GM23338 (cell line): ENCODE data around the gene AGER. TPM values are rescaled to one million over a fixed set of nuclear protein-coding genes. Genes with fewer than 3 reads are reported as not detected.

ENCODE experiments used
- ATAC-seq: fragments of 200-7000 bp; cut with Tn5 transposase; 3 replicates; pipeline ENCODE4 v1.9.1; 2020
- DNase-seq: peaks from one replicate; pipeline ENCODE4 v3.0.0-alpha.2; 2015; ENCODE audit warnings: low spot score
- H2AFZ ChIP-seq: fragments of 200-600 bp; sonication (generic); 2 replicates; pipeline ENCODE4 v1.8.0; 2016; ENCODE audit warnings: antibody characterized with exemption, mild to moderate bottlenecking, moderate library complexity
- H3F3A ChIP-seq: fragments of 200-600 bp; sonication (generic); replicated peaks from 2 replicates; pipeline ENCODE4 v1.8.0; 2017; ENCODE audit warnings: antibody characterized with exemption, mixed run types, low read depth
- H3K27ac ChIP-seq: fragments of 200-600 bp; sonication (generic); 2 replicates; pipeline ENCODE4 v1.6.1; 2016; ENCODE audit warnings: low read depth
- H3K27me3 ChIP-seq: fragments of 200-600 bp; sonication (generic); 2 replicates; pipeline ENCODE4 v1.8.0; 2016; ENCODE audit warnings: mild to moderate bottlenecking, mixed run types, moderate library complexity; ENCODE audit not compliant: insufficient read depth
- H3K36me3 ChIP-seq: fragments of 200-600 bp; sonication (generic); 2 replicates; pipeline ENCODE4 v1.8.0; 2016; ENCODE audit warnings: mild to moderate bottlenecking; ENCODE audit not compliant: insufficient read depth
- H3K4me1 ChIP-seq: fragments of 200-600 bp; sonication (generic); 2 replicates; pipeline ENCODE4 v1.8.0; 2016; ENCODE audit warnings: mild to moderate bottlenecking, moderate library complexity; ENCODE audit not compliant: insufficient read depth
- H3K4me2 ChIP-seq: fragments of 200-600 bp; sonication (generic); 2 replicates; pipeline ENCODE4 v1.7.1; 2017; ENCODE audit warnings: mixed run types
- H3K4me3 ChIP-seq: fragments of 200-600 bp; sonication (generic); 2 replicates; pipeline ENCODE4 v1.6.1; 2016; ENCODE audit warnings: mixed run types
- H3K79me2 ChIP-seq: fragments of 200-600 bp; sonication (generic); replicated peaks from 2 replicates; pipeline ENCODE4 v1.8.0; 2017; ENCODE audit warnings: mild to moderate bottlenecking; ENCODE audit not compliant: insufficient read depth
- H3K9me2 ChIP-seq: fragments of 200-600 bp; sonication (generic); 2 replicates; pipeline ENCODE4 v1.8.0; 2017; ENCODE audit not compliant: insufficient read depth
- H4K20me1 ChIP-seq: fragments of 200-600 bp; sonication (generic); replicated peaks from 2 replicates; pipeline ENCODE4 v1.8.0; 2017; ENCODE audit warnings: mild to moderate bottlenecking; ENCODE audit not compliant: insufficient read depth
- H3K27ac Mint-ChIP-seq: 2 replicates; pipeline ENCODE4 v1.8.0; 2020; ENCODE audit warnings: inconsistent platforms, mild to moderate bottlenecking, moderate library complexity, mixed read lengths
- H3K27me3 Mint-ChIP-seq: 3 replicates; pipeline ENCODE4 v1.8.0; 2022; ENCODE audit warnings: low read depth, mild to moderate bottlenecking, moderate library complexity, mixed read lengths, inconsistent platforms; ENCODE audit not compliant: insufficient read depth, poor library complexity
- H3K36me3 Mint-ChIP-seq: 3 replicates; pipeline ENCODE4 v1.8.0; 2021; ENCODE audit warnings: low read depth, mild to moderate bottlenecking, inconsistent platforms, moderate library complexity, mixed read lengths
- H3K4me1 Mint-ChIP-seq: 3 replicates; pipeline ENCODE4 v1.8.0; 2020; ENCODE audit warnings: mild to moderate bottlenecking, inconsistent platforms, mixed read lengths
- H3K4me3 Mint-ChIP-seq: 3 replicates; pipeline ENCODE4 v1.8.0; 2021; ENCODE audit warnings: moderate library complexity, mild to moderate bottlenecking, inconsistent platforms, mixed read lengths
- H3K9me3 Mint-ChIP-seq: 3 replicates; pipeline ENCODE4 v1.8.0; 2020; ENCODE audit warnings: moderate library complexity, mild to moderate bottlenecking, inconsistent platforms, mixed read lengths
- CREB1 ChIP-seq: fragments of 250-450 bp; sonication (Bioruptor Pico); IDR thresholded peaks from 2 replicates; pipeline ENCODE4 v1.5.0; 2020; ENCODE audit warnings: low read depth, mild to moderate bottlenecking, moderate library complexity
- CTCF ChIP-seq, 2 experiments: fragments of 200-600 bp in 1 of 2; sonication (generic) in 1 of 2; conservative IDR thresholded peaks; 2 replicates each; pipeline versions ENCODE4 v1.5.1 to v1.6.1; 2016 to 2017; ENCODE audit warnings: antibody characterized with exemption in 2 of 2, low read depth in 2 of 2, mild to moderate bottlenecking in 2 of 2, moderate library complexity in 1 of 2
- ETS1 ChIP-seq: IDR thresholded peaks from 2 replicates; pipeline ENCODE4 v1.6.1; 2016; ENCODE audit warnings: antibody characterized with exemption
- EZH2 ChIP-seq: fragments of 200-600 bp; sonication (generic); IDR thresholded peaks from one replicate; pipeline ENCODE4 v1.8.0; 2017; ENCODE audit warnings: antibody characterized with exemption, mild to moderate bottlenecking, low read depth; ENCODE audit not compliant: unreplicated experiment
- EZH2phosphoT487 ChIP-seq: fragments of 200-600 bp; sonication (generic); IDR thresholded peaks from one replicate; pipeline ENCODE4 v1.8.1; 2018; ENCODE audit warnings: antibody characterized with exemption; ENCODE audit not compliant: unreplicated experiment
- JUNB ChIP-seq: IDR thresholded peaks from one replicate; pipeline ENCODE4 v1.6.1; 2016; ENCODE audit warnings: antibody characterized with exemption; ENCODE audit not compliant: unreplicated experiment
- NANOG ChIP-seq: IDR thresholded peaks from 2 replicates; pipeline ENCODE4 v1.6.1; 2016; ENCODE audit warnings: antibody characterized with exemption, borderline replicate concordance
- STAT1 ChIP-seq: IDR thresholded peaks from one replicate; pipeline ENCODE4 v1.6.1; 2016; ENCODE audit warnings: antibody characterized with exemption; ENCODE audit not compliant: unreplicated experiment
- ZNF114 ChIP-seq: fragments of 250-450 bp; sonication (Bioruptor Pico); IDR thresholded peaks from 2 replicates; pipeline ENCODE4 v1.5.0; 2020; ENCODE audit warnings: mild to moderate bottlenecking, moderate library complexity
- ZNF331 ChIP-seq: fragments of 250-450 bp; sonication (Bioruptor Pico); IDR thresholded peaks from 2 replicates; pipeline ENCODE4 v1.5.0; 2020; ENCODE audit warnings: low read depth, mild to moderate bottlenecking, moderate library complexity
- ZNF462 ChIP-seq: fragments of 250-450 bp; sonication (Bioruptor Pico); IDR thresholded peaks from 2 replicates; pipeline ENCODE4 v1.5.0; 2020; ENCODE audit warnings: mild to moderate bottlenecking, moderate library complexity
- polyA plus RNA-seq: library from polyadenylated mRNA; unstranded; fragments of >200 nt; fragmentation: Nextera tagmentation; extraction: Ambion mirVana; gene quantifications from 2 replicates; pipeline ENCODE4 v1.2.1, GENCODE V29; 2016
- total RNA-seq: library from RNA; depleted of rRNA; stranded (reverse); fragments of >200 nt; shearing (Covaris generic); gene quantifications from 2 replicates; pipeline ENCODE4 v1.2.3, GENCODE V29; 2014

AGER gene
- total and polyA plus RNA-seq, 2 experiments from 2014 or later: 2.3 to 3.4 TPM

- Histone ChIP-seq H3K79me2 (peaks cover 13% of the 10 kb centered on the region), H3K27ac (no peak overlapping the region), H3K4me1 (peaks cover 9% of the 10 kb centered on the region; the same call in 1 of the 2 replicates), H4K20me1 (no peaks in the 10 kb centered on the region), H2AFZ (no peak overlapping the region), H3F3A (peaks cover 13% of the 10 kb centered on the region), H3K9me2 (no peaks in the 10 kb centered on the region), H3K4me2 (no peak overlapping the region), H3K36me3 (peaks cover 5% of the 10 kb centered on the region), H3K27me3 (no peaks in the 10 kb centered on the region), H3K4me3 (no peak overlapping the region)
- Mint-ChIP-seq H3K27ac (no peak overlapping the region), H3K4me3 (no peak overlapping the region), H3K4me1 (peaks cover 38% of the 10 kb centered on the region), H3K27me3 (peaks cover 17% of the 10 kb centered on the region), H3K36me3 (peaks cover 71% of the 10 kb centered on the region), H3K9me3 (no peaks in the 10 kb centered on the region)
- ATAC-seq: no peak
- no peak for DNase-seq
- TF ChIP-seq ZNF462 (no peak), ZNF331 (no peak), ETS1 (no peak), EZH2 (no peak)
Measured at GRCh38 chr6:32183030-32183429, 1.0 kb downstream of the AGER start.

GRCh38 chr6:32182555-32182981 lies 1.5 kb downstream of the AGER start:
- Histone ChIP-seq H3K27me3 (no peaks in the 10 kb centered on the region), H3K79me2 (peaks cover 13% of the 10 kb centered on the region), H3K9me2 (no peaks in the 10 kb centered on the region), H4K20me1 (no peaks in the 10 kb centered on the region), H3K4me2 (no peak overlapping the region), H3K4me1 (peaks cover 9% of the 10 kb centered on the region; the same call in 1 of the 2 replicates), H3F3A (peaks cover 13% of the 10 kb centered on the region), H3K27ac (no peak overlapping the region), H2AFZ (no peak overlapping the region), H3K36me3 (peaks cover 4% of the 10 kb centered on the region), H3K4me3 (no peak overlapping the region)
- Mint-ChIP-seq H3K4me1 (peaks cover 36% of the 10 kb centered on the region), H3K9me3 (no peaks in the 10 kb centered on the region), H3K4me3 (no peak overlapping the region), H3K36me3 (peaks cover 68% of the 10 kb centered on the region), H3K27ac (no peak overlapping the region), H3K27me3 (peaks cover 19% of the 10 kb centered on the region)
- ATAC-seq (no peak), DNase-seq (no peak)
- no peak for TF ChIP-seq ZNF114 (CRISPR knock-in tag)
- TF ChIP-seq CREB1 (CRISPR knock-in tag): no peak
- no peak for TF ChIP-seq JUNB
- no peak for TF ChIP-seq ETS1
- TF ChIP-seq EZH2phosphoT487: no peak
- TF ChIP-seq STAT1: no peak
- TF ChIP-seq NANOG: no peak
- no peak for TF ChIP-seq CTCF (conservative IDR thresholded peaks at IDR 0.05; ENCODE audit: low read depth in 2 of 2)
